ENCODE results near the gene SLAMF1.

GRCh38 chr1:160664573-160665051, 17.8 kb upstream of the SLAMF1 start:
- TF ChIP-seq, protein P1, sequence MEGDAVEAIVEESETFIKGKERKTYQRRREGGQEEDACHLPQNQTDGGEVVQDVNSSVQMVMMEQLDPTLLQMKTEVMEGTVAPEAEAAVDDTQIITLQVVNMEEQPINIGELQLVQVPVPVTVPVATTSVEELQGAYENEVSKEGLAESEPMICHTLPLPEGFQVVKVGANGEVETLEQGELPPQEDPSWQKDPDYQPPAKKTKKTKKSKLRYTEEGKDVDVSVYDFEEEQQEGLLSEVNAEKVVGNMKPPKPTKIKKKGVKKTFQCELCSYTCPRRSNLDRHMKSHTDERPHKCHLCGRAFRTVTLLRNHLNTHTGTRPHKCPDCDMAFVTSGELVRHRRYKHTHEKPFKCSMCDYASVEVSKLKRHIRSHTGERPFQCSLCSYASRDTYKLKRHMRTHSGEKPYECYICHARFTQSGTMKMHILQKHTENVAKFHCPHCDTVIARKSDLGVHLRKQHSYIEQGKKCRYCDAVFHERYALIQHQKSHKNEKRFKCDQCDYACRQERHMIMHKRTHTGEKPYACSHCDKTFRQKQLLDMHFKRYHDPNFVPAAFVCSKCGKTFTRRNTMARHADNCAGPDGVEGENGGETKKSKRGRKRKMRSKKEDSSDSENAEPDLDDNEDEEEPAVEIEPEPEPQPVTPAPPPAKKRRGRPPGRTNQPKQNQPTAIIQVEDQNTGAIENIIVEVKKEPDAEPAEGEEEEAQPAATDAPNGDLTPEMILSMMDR (IDR thresholded peaks at IDR 0.05), result no peak
- TF ChIP-seq EP300 (IDR thresholded peaks at IDR 0.05), result no peak
